Muscle layer of duodenum (tissue), 2 donors: Measurements from ENCODE around the gene RECK.
"Not testable (repeated sequence)": the region's sequence is repeated elsewhere in the genome, so short reads cannot be mapped to it uniquely, and the experiment has no call there.

Source experiments
- H3K27ac ChIP-seq: one replicate; pipeline ENCODE4 v1.7.0; 2013; ENCODE audit warnings: mild to moderate bottlenecking, low read length
- H3K27me3 ChIP-seq: one replicate; pipeline ENCODE4 v1.7.0; 2013; ENCODE audit warnings: low read depth, mild to moderate bottlenecking, control low read depth, low read length
- H3K36me3 ChIP-seq, 2 donors: one replicate each; pipeline ENCODE4 v1.7.0; 2013; ENCODE audit warnings: low read length in 2 of 2, control low read depth in 1 of 2, mild to moderate bottlenecking in 1 of 2; ENCODE audit not compliant: insufficient read depth in 2 of 2, control insufficient read depth in 1 of 2
- H3K4me1 ChIP-seq, 2 donors: one replicate each; pipeline ENCODE4 v1.7.0; 2013; ENCODE audit warnings: low read length in 2 of 2, mild to moderate bottlenecking in 2 of 2, control low read depth in 1 of 2, moderate library complexity in 1 of 2; ENCODE audit not compliant: insufficient read depth in 2 of 2, control insufficient read depth in 1 of 2
- H3K4me3 ChIP-seq, 2 donors: one replicate each; pipeline ENCODE4 v1.7.0; 2013; ENCODE audit warnings: low read length in 2 of 2, low read depth in 1 of 2, mild to moderate bottlenecking in 1 of 2
- H3K9me3 ChIP-seq, 2 donors: one replicate each; pipeline ENCODE4 v1.7.0; 2013; ENCODE audit warnings: low read length in 2 of 2, control low read depth in 1 of 2, mild to moderate bottlenecking in 1 of 2; ENCODE audit not compliant: control insufficient read depth in 1 of 2
- donor health status: healthy.

The RECK gene

GRCh38 chr9:36151316-36152210 lies 114.8 kb downstream of the RECK start:
- no peaks in the 10 kb centered on the region for H3K9me3 ChIP-seq
- H3K4me3 ChIP-seq, result no peak overlapping the region
- H3K4me1 ChIP-seq, result peaks cover 28 to 75% of the 10 kb centered on the region in 2 donors
- H3K27me3 ChIP-seq, result no peaks in the 10 kb centered on the region
- peak overlapping the region; percentile 65 for H3K27ac ChIP-seq
- H3K36me3 ChIP-seq, result peaks cover 3 to 15% of the 10 kb centered on the region in 2 donors

GRCh38 chr9:36152741-36153438 lies 116.2 kb downstream of the RECK start:
- Histone ChIP-seq H3K27ac (peak overlapping the region; percentile 40), H3K4me1 (peaks cover 26 to 63% of the 10 kb centered on the region in 2 donors), H3K9me3 (no peaks in the 10 kb centered on the region), H3K4me3 (no peak overlapping the region), H3K36me3 (peaks cover 5 to 15% of the 10 kb centered on the region in 2 donors), H3K27me3 (no peaks in the 10 kb centered on the region)

GRCh38 chr9:36153746-36154145 lies 117.0 kb downstream of the RECK start:
- no peak overlapping the region for H3K4me3 ChIP-seq
- peak overlapping the region; percentile 82 for H3K27ac ChIP-seq
- H3K9me3 ChIP-seq, result no peaks in the 10 kb centered on the region
- H3K36me3 ChIP-seq, result peaks cover 5 to 13% of the 10 kb centered on the region in 2 donors
- H3K4me1 ChIP-seq, result peaks cover 20 to 63% of the 10 kb centered on the region in 2 donors
- no peaks in the 10 kb centered on the region for H3K27me3 ChIP-seq

- Histone ChIP-seq H3K27ac (peak overlapping the region; percentile 82), H3K9me3 (no peaks in the 10 kb centered on the region), H3K4me1 (peaks cover 13 to 62% of the 10 kb centered on the region in 2 donors), H3K4me3 (peak overlapping the region in 1 of 2 donors; percentile 38), H3K36me3 (peaks cover 5 to 10% of the 10 kb centered on the region in 2 donors), H3K27me3 (no peaks in the 10 kb centered on the region)
Observed at GRCh38 chr9:36154331-36154952, 117.7 kb downstream of the RECK start.

GRCh38 chr9:36156116-36156515 lies 119.4 kb downstream of the RECK start:
- Histone ChIP-seq H3K9me3 (no peaks in the 10 kb centered on the region), H3K27ac (no peak overlapping the region), H3K4me1 (peaks cover 10 to 59% of the 10 kb centered on the region in 2 donors), H3K27me3 (no peaks in the 10 kb centered on the region), H3K4me3 (no peak overlapping the region), H3K36me3 (peaks cover 5 to 10% of the 10 kb centered on the region in 2 donors)

- H3K4me3 ChIP-seq, result no peak overlapping the region
- no peaks in the 10 kb centered on the region for H3K9me3 ChIP-seq
- peak overlapping the region; percentile 68 for H3K27ac ChIP-seq
- H3K36me3 ChIP-seq, result peaks cover 0 to 5% of the 10 kb centered on the region in 2 donors
- H3K4me1 ChIP-seq, result peaks cover 12 to 60% of the 10 kb centered on the region in 2 donors
- no peaks in the 10 kb centered on the region for H3K27me3 ChIP-seq
Observed at GRCh38 chr9:36158122-36158521, 121.4 kb downstream of the RECK start.

GRCh38 chr9:36158917-36159316 lies 122.2 kb downstream of the RECK start:
- Histone ChIP-seq H3K27me3 (no peaks in the 10 kb centered on the region), H3K9me3 (no peaks in the 10 kb centered on the region), H3K4me1 (peaks cover 12 to 63% of the 10 kb centered on the region in 2 donors), H3K27ac (peak overlapping the region; percentile 68), H3K36me3 (peaks cover 0 to 5% of the 10 kb centered on the region in 2 donors), H3K4me3 (no peak overlapping the region)

- peak overlapping the region; percentile 18 for H3K27ac ChIP-seq
- H3K36me3 ChIP-seq, H3K27me3 ChIP-seq, H3K9me3 ChIP-seq, H3K4me3 ChIP-seq: not testable (repeated sequence)
- H3K4me1 ChIP-seq, result peaks cover 12 to 65% of the 10 kb centered on the region in 2 donors
Observed at GRCh38 chr9:36159509-36159908, 122.8 kb downstream of the RECK start.

- peaks cover 8 to 65% of the 10 kb centered on the region in 2 donors for H3K4me1 ChIP-seq
- H3K27ac ChIP-seq, H3K4me3 ChIP-seq, H3K9me3 ChIP-seq, H3K27me3 ChIP-seq, H3K36me3 ChIP-seq: not testable (repeated sequence)
Observed at GRCh38 chr9:36160126-36160525, 123.4 kb downstream of the RECK start.

- no peaks in the 10 kb centered on the region for H3K9me3 ChIP-seq
- H3K36me3 ChIP-seq, result peaks cover 0 to 5% of the 10 kb centered on the region in 2 donors
- no peak overlapping the region for H3K4me3 ChIP-seq
- H3K27ac ChIP-seq, result peak overlapping the region; percentile 78
- peaks cover 8 to 68% of the 10 kb centered on the region in 2 donors for H3K4me1 ChIP-seq
- no peaks in the 10 kb centered on the region for H3K27me3 ChIP-seq
Observed at GRCh38 chr9:36161187-36161586, 124.5 kb downstream of the RECK start.

- Histone ChIP-seq H3K9me3 (no peaks in the 10 kb centered on the region), H3K4me3 (no peak overlapping the region), H3K27me3 (no peaks in the 10 kb centered on the region), H3K4me1 (peaks cover 8 to 69% of the 10 kb centered on the region in 2 donors), H3K36me3 (no peaks in the 10 kb centered on the region), H3K27ac (peak overlapping the region; percentile 78)
Observed at GRCh38 chr9:36162211-36162738, 125.6 kb downstream of the RECK start.
